ENCODE results near the gene LEMD1. TPM values are rescaled to one million over a fixed set of nuclear protein-coding genes. Genes with fewer than 3 reads are reported as not detected.

The LEMD1 gene, protein sequence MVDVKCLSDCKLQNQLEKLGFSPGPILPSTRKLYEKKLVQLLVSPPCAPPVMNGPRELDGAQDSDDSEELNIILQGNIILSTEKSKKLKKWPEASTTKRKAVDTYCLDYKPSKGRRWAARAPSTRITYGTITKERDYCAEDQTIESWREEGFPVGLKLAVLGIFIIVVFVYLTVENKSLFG
- total RNA-seq, result not detected in 2 replicates

DNA sequence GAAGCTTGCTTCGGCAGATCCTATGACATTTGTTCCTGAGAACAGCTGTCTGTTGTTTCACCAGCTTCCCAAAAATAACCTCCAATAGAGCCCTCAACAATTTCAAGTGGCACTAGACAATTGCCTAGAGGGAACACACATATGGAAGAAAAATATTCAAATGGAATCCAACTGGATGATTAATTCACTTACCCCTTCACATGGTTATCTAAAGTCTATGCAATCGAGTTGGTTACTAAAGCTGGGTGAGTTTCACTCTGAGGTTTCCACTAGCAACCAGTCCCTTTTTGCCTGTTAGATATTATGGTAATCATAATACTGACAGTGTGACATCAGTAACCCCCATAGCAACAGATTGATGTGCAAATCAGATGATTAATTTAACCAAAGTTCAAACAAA is at the start of gene LEMD1:
LEMD1 (minus strand) TSS at position 259 of the 400 bp plus-strand sequence. CDS start 1,520 bp downstream, outside the sequence.

GRCh38 chr1:205455581-205456382 is 33.9 kb upstream of the LEMD1 start, which contains the start of gene BLACAT1:
Gene BLACAT1 (minus strand): TSS chr1:205456045.

GRCh38 chr1:205356440-205357139 is 65.3 kb downstream of the LEMD1 start, which contains the start of gene KLHDC8A:
Gene KLHDC8A (minus strand): TSS chr1:205356922. CDS start chr1:205343604, 13,318 bp downstream.

Other genes starting within 250 kb of the LEMD1 start
- gene DSTYK, start 210.4 kb downstream of the LEMD1 start, total RNA-seq, result 18.4 and 20.3 TPM in 2 replicates
- 4.5 and 6.8 TPM in 2 replicates for gene TMCC2, start 194.1 kb downstream of the LEMD1 start, total RNA-seq
- gene NUAK2, start 100.3 kb downstream of the LEMD1 start, total RNA-seq, result 6.4 and 6.8 TPM in 2 replicates
- not detected in 2 replicates for gene KLHDC8A, start 65.1 kb downstream of the LEMD1 start, total RNA-seq
- gene BLACAT1, start 34.0 kb upstream of the LEMD1 start, total RNA-seq, result not detected in 2 replicates
- gene CDK18, start 82.6 kb upstream of the LEMD1 start, total RNA-seq, result 0.89 and 6.1 TPM in 2 replicates
- gene ELK4, start 210.0 kb upstream of the LEMD1 start, total RNA-seq, result 10.7 and 17.5 TPM in 2 replicates

All from smooth muscle cell of the umbilical artery (primary cell).